KOPT-K1 (cell line): ENCODE results near the gene PCIF1.
"Not testable (repeated sequence)": the region's sequence is repeated elsewhere in the genome, so short reads cannot be mapped to it uniquely, and the experiment has no call there.

Source experiments
- H3K27ac ChIP-seq: fragments of 200-600 bp; sonication (generic); 2 replicates; pipeline ENCODE4 v1.5.1; 2016; ENCODE audit warnings: antibody characterized with exemption, mild to moderate bottlenecking, low read depth, low read length; ENCODE audit not compliant: poor library complexity, severe bottlenecking
- H3K36me3 ChIP-seq: fragments of 200-600 bp; sonication (generic); 2 replicates; pipeline ENCODE4 v1.5.1; 2017; ENCODE audit warnings: antibody characterized with exemption, mild to moderate bottlenecking, low read length, moderate library complexity; ENCODE audit not compliant: insufficient read depth
- H3K9me3 ChIP-seq: fragments of 200-600 bp; sonication (generic); 2 replicates; pipeline ENCODE4 v1.5.1; 2017; ENCODE audit warnings: antibody characterized with exemption, low read length, mild to moderate bottlenecking; ENCODE audit not compliant: insufficient read depth, poor library complexity, severe bottlenecking

Gene PCIF1

GRCh38 chr20:45897692-45898091 lies 36.8 kb upstream of the PCIF1 start:
- peaks cover 54% of the 10 kb centered on the region for H3K36me3 ChIP-seq
- H3K9me3 ChIP-seq = no peaks in the 10 kb centered on the region
- no peak overlapping the region for H3K27ac ChIP-seq

GRCh38 chr20:45898285-45898684 lies 36.2 kb upstream of the PCIF1 start:
- H3K9me3 ChIP-seq = no peaks in the 10 kb centered on the region
- no peak overlapping the region for H3K27ac ChIP-seq
- peaks cover 48% of the 10 kb centered on the region for H3K36me3 ChIP-seq

DNA sequence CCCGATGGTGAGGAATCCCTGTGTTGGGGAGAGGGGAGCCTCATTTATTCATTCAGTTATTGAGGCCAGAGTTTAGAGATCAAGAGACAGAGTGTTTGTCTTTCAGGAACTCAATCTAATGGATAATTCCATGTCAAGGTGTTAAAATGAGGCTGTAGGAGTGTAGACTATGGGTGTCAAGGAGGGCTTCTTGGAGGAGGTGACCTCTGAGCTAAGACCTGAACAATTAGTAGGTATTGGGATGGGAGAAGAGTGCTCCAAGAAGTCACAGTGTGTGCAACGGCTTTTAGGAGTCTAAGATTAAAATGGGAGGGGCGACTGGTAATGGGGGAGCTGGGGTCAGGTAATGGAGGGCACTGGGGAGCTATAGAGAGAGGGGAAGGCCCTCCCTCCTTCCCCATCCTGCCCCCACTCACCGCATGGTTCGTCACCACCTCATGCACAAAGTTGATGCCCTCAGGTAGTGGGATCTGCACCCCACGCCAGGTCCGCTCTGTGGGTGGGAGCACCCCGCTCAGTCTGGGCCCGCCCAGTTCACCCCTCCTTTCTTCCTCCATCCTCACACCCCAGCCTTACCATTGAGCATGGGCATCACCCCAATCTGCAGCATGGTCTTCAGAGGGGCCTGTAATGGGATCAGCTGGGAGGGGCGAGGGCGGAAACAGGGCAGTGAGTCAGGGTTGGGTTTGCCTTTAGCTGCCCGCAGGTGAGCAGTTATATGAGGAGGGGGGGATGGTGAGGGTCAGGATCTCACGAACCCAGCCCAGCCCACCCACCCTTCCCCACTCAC lies 35.2 kb upstream of the PCIF1 start:
- Histone ChIP-seq H3K9me3 (no peaks in the 10 kb centered on the region), H3K27ac (no peak overlapping the region), H3K36me3 (peaks cover 40% of the 10 kb centered on the region)

DNA sequence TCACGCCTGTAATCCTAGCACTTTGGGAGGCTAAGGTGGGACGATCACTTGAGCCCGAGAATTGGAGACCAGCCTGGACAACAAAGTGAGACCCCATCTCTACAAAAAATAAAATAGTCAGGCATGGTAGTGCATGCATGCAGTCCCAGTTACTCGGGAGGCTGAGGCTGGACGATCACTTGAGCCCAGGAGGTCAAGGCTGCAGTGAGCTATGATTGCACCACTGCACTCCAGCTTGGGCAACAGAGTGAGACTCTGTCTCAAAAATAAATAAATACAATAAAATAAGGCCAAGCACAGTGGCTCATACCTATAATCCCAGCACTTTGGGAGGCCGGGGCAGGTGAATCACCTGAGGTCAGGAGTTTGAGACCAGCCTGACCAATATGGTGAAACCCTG lies 33.2 kb upstream of the PCIF1 start:
- H3K36me3 ChIP-seq = peaks cover 26% of the 10 kb centered on the region

DNA sequence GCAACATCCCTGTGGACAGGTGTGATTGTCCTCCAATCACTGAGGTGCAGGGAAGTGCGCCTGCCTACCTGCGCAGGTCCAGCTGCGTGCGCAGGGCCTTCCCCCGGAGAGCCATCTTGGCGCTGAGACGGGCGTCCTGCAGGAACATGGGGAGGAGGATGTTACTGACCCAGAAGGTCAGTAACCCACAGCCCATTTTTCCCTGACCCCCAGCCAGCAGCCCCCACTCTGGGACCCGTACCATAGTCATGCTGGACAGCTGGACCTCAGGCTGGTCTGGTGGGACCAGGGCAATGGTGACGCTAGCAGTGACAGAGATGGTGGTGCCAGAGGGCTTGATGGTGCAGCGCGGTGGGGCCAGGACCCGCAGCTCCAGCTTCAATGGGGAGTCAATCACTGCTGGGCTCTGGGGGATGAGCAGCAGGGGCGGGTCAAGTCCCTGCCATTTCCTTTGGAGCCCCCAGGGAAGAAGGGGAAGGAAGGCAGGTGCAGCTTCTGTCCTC lies 32.2 kb upstream of the PCIF1 start:
- Histone ChIP-seq H3K27ac (no peak overlapping the region), H3K9me3 (no peaks in the 10 kb centered on the region), H3K36me3 (peaks cover 17% of the 10 kb centered on the region)

More for the DNA sequence above, 33.2 kb upstream of the PCIF1 start:
- H3K9me3 ChIP-seq, H3K27ac ChIP-seq: not testable (repeated sequence)

GRCh38 chr20:45904583-45905504 lies 29.6 kb upstream of the PCIF1 start:
- Histone ChIP-seq H3K36me3 (no peaks in the 10 kb centered on the region), H3K9me3 (no peaks in the 10 kb centered on the region), H3K27ac (peak overlapping the region; percentile 33)

GRCh38 chr20:45905505-45906079 lies 28.9 kb upstream of the PCIF1 start:
- H3K36me3 ChIP-seq = no peaks in the 10 kb centered on the region
- H3K9me3 ChIP-seq = no peaks in the 10 kb centered on the region
- no peak overlapping the region for H3K27ac ChIP-seq

DNA sequence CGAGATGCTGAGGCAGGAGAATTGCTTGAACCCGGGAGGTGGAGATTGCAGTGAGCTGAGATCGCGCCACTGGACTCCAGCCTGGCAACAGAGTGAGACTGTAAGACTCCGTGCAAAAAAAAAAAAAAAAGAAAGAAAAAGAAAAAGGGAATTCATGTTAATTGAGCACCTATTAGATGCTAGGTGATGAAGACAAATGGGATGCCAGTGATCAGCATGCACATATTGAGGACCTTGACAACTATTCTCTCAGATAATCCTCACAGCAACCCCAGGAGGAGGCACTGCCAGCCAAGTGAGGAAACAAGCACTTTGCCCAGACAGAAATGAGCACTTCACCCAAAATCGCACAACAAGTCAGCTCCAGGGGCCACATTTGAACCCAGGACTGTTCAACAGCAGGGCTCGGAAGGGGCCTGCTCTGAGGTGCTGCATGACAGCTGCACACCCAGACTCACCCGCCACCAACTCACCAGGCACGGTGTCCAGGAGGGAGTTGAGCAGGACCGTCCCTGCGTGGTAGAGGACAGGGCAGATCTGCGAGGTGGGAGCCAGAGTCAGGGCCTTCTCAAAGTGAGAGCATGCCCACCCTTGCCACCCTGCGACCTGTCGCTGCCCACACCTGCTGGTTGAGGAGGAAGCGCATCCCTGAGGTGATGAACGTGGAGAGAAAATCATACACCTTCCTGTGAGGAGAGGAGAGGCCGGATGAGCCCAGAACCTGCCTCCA lies 27.1 kb upstream of the PCIF1 start:
- no peaks in the 10 kb centered on the region for H3K36me3 ChIP-seq
- H3K27ac ChIP-seq = no peak overlapping the region

DNA sequence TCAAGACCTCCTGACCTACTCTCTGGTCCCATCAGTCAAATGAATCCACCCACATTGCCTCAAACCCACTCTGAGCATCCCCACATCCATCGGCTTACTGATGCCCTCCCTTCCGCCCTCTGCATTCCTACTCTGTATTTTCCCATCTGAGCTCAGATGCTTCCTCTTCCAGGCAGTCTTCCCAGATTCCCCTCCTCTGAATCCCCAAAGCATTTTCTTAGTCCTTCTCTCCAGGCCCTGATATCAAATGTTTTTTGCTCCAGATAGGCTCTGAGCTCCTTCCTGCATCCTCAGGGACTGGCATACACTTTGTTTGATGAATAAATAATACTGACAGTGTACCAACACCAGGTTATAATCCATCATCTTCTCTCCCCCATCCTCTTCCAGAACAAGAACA lies 26.4 kb upstream of the PCIF1 start:
- Histone ChIP-seq H3K36me3 (no peaks in the 10 kb centered on the region), H3K9me3 (no peaks in the 10 kb centered on the region), H3K27ac (no peak overlapping the region)

More for the DNA sequence above, 27.1 kb upstream of the PCIF1 start:
- no peaks in the 10 kb centered on the region for H3K9me3 ChIP-seq

DNA sequence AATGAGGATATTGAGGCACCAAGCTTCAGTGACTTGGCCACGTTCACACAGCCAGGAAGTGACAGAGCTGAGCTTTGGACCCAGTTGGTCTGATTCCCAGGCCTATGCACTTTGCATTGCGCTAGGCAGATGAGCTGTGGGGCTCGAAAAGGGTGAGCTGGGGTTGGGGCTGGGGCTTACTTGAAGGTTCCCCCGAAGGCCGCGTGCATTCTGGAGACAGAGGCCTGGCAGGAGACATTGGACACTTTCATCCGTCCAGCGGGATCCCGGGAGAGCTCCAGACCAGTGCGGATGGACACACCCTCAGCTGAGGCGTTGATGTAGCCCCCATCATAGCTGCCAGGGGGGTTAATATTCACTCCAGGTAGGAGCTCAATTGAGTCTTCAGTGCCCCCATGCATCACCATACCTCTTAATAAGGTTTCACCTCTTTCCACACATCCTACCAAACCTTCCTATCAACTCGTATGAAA lies 25.1 kb upstream of the PCIF1 start:
- H3K9me3 ChIP-seq = no peaks in the 10 kb centered on the region
- no peak overlapping the region for H3K27ac ChIP-seq
- H3K36me3 ChIP-seq = no peaks in the 10 kb centered on the region

- Histone ChIP-seq H3K9me3 (no peaks in the 10 kb centered on the region), H3K27ac (no peak overlapping the region), H3K36me3 (no peaks in the 10 kb centered on the region)
Observed at GRCh38 chr20:45909817-45910669, 24.4 kb upstream of the PCIF1 start.

- no peak overlapping the region for H3K27ac ChIP-seq
- no peaks in the 10 kb centered on the region for H3K9me3 ChIP-seq
Observed at GRCh38 chr20:45910670-45911485, 23.6 kb upstream of the PCIF1 start.

More at GRCh38 chr20:45910670-45911485, 23.6 kb upstream of the PCIF1 start:
- no peaks in the 10 kb centered on the region for H3K36me3 ChIP-seq
